GM12801 (cell line): ENCODE data around the gene CPNE2.

Experiments
- TF ChIP-seq, protein P1 (sequence below): IDR thresholded peaks from one replicate; pipeline ENCODE4 v1.5.1; 2011; ENCODE audit warnings: control low read depth; ENCODE audit not compliant: insufficient read length; ENCODE audit errors: extremely low read depth

CPNE2 gene

DNA sequence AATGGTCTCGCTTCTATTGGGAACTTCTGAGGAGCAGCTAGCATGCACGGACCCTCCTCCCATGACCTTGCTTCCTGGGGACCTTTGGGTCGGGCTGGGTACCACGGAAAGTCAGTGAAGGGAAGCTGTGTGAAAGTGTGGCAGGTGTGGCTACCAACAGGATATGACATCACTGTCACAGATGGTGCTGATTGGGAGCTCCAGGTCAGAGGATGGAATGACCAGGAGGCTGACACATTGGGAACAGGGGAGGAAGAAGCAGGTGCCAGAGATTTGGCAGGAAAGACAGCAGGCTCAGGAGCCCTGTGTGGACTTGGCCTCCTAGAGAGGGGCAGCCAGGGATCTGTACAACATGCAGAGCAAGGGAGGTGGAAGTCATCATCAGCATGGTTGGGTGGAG, 34.0 kb downstream of the CPNE2 start:
- TF ChIP-seq, protein P1, sequence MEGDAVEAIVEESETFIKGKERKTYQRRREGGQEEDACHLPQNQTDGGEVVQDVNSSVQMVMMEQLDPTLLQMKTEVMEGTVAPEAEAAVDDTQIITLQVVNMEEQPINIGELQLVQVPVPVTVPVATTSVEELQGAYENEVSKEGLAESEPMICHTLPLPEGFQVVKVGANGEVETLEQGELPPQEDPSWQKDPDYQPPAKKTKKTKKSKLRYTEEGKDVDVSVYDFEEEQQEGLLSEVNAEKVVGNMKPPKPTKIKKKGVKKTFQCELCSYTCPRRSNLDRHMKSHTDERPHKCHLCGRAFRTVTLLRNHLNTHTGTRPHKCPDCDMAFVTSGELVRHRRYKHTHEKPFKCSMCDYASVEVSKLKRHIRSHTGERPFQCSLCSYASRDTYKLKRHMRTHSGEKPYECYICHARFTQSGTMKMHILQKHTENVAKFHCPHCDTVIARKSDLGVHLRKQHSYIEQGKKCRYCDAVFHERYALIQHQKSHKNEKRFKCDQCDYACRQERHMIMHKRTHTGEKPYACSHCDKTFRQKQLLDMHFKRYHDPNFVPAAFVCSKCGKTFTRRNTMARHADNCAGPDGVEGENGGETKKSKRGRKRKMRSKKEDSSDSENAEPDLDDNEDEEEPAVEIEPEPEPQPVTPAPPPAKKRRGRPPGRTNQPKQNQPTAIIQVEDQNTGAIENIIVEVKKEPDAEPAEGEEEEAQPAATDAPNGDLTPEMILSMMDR, result no peak

DNA sequence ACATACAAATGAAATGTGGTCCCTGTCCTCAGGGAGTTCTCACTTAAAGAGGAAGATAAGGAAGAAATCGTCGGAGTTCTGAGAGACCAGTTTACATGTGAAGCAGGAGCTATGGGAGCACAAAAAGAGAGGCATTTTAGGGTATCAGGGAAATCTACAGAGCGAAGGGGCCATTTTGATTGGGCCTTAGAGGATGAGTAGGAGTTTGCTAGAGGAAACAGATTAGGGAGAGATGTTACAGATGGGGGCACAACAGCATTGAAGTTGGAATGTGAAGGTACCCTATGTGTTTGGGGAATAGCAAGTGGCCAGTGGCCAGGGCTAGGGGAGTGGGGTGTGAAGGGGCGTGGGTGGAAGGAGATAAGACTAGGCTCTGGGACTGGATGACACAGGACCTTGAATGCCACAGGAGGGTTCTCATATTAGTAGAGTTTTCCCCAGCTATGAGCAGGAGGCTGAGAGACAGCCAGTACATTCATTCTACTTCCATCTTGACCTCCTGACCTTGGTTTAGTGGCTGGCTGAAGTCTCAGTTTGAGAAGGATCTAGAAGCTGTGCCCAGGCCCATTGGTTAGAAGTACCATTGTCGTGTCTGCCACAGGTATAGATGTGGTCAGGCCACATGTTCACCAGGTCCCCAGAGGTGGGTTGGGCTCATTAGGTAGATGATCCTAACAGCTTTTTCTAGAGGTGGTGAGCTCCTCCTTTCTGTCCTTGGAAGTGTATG, 34.8 kb downstream of the CPNE2 start:
- TF ChIP-seq, protein P1, result no peak

DNA sequence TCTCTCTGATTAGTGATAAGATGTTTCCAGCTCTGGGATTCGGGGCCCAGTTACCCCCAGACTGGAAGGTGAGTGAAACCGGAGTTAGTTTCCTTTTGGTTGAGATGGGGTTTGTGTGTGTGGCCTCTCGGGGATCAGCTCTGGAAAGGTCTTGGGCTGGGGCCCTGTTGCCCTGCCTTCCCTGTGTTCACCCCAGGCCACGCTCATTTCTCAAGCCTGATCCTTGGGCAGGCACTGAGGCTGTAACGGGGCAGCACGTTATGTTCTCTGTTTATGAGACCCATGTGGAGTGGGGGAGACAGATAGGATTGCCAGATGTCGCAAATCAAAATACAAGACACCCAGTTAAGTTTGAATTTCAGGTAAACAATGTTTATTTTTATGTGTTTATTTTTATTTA, 35.5 kb downstream of the CPNE2 start:
- TF ChIP-seq, protein P1, result no peak

DNA sequence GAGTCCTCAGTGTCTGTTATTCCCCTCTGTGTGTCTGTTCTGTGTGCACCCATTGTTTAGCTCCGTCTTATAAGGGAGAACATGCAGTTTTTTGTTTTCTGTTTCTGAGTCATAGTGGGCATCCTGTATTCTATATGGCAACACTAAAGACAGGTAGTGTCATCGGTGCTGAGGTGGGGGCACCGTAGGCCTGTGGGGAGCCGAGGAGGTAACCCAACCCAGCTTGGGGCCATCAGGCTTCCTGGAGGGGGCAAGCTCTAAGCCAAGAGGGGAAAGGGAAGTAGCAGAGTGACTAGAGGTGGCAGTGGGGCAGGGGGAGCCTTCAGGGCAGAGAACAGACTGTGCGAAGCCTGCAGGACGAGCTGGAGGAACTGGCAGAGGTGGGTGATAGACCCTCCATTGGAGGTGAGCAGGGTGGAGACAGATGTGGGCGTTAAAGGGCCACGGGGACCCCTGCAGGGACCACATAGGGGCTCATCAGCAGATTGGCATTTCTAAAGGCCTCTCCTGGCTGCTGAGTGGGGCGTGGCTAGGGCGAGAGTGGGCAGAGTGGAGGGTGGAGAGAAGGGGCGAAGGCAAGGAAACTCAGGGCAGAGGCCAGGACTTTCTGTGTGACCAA, 36.5 kb downstream of the CPNE2 start:
- TF ChIP-seq, protein P1, result no peak

DNA sequence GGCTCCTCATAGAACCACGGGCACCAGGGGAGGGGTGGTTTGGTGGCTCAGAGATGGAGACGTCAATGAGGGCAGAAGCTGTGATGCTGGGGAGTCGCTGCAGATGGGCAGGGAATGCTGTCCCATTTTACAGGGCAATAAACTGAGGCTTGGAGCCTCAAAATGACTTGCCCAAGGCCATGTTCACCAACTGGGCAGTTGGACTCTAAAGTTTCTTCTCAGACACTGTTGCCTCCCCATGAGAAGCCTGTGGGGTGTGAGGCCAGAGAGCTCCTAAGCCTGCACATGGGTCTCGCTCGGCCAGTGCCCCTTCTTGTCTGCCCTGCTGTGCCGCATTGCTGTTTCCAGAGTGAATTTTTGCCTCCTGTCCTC, 38.6 kb downstream of the CPNE2 start:
- TF ChIP-seq, protein P1, result no peak

DNA sequence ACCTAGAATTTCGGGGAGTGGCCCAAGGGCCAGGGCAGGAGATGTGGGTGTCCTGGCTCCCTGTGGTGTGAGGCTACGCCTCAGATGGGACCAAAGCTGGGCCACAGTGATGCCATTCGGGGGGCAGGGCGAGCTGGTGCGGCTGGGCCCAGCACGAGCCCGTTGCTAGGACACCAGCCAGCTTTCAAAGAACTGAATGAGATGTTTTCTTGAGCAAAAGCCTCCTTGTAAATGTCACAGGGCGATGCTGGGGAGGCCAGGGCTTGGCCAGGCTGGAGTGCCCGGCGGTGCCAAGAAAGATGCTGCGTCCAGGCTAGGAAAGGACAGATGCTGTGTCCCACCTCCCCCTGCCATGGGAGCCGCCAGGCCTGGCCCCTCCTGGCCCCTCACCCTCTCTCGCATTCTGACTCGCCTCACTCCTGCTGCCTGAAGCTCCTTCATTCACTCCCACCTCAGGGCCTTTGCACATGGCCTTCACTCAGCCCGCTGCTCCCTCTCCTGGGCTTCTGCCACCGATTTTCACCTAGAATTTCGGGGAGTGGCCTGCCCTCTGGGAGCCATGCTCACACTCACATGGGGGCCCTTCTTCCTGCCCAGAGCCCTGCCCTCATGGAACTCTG, 39.1 kb downstream of the CPNE2 start:
- TF ChIP-seq, protein P1, result no peak

DNA sequence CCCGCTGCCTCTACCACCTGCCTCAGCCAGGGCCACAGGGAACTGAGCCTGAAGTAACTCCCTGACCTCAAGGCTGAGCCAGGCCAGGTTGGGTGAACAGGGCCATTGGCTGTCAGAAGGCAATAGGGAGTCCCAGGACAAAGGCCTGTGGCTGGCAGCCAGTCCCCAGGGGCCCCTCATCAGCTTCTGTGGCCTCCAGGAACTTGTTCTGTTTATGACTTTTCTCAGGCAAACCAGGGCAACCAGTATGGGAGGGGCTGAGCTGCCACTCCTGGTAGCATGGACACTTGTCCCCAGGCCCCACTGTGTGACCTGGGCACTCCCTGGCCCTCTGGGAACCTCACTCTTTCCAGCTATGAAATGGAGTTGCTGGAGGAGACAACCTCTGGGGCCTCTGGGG, 40.1 kb downstream of the CPNE2 start:
- TF ChIP-seq, protein P1, result no peak
